GM21381 (cell line): ENCODE results near the gene SEPTIN8.
A peak's percentile ranks its signal among the peaks of the same experiment; 100 is the strongest.

Experiments used
- ATAC-seq: cut with Tn5 transposase; IDR thresholded peaks from one replicate; pipeline ENCODE4 v1.9.1; 2021; ENCODE audit warnings: mild to moderate bottlenecking, moderate library complexity; ENCODE audit not compliant: unreplicated experiment

The SEPTIN8 gene

DNA sequence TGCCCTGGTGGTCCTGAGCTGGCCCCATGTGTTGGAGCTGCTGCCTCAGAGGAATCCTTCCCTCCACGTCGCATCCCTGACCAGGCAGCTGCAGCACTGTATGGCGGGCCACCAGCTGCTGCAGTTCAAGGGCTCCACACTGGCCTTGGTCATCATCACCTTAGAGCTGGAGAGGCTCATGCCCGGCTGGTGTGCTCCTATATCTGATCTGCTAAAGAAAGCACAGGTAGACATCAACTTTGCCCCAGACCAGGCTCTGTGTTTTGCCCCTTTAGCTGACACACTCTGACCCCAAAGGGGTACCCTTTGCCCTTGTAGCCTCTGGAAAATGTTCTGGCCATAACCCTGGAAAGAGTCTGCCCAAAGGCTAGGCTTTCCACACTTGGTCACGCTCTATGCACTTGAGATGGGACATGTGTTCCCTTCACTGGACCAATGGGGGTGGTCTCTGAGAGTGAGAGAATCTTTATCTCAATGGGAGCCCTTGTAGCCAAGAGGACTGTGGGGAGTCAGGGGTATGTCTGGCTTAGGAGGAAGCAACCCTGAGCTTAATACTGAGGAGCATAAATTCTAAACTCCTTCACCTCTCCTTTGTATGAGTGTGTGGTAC is 25.0 kb downstream of the SEPTIN8 start:
- no peak for ATAC-seq

DNA sequence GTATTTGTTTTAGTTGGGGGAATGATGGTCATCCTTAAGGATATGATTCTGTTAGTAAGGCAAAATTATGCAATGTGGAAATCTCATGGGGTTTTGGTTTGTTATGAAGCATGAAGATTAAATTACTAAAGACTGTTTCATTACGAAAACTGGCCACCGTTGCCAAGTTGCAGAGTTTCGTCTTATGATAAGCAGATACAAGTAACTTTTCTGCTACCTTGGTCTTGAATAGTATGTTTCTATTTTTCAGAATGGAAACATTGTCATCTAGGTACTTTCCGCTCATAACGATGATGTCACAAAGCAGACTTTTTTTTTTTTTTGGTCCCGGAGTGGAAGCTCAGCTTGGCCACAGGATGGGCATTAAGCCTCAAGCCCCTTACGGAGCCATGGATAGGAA is 25.6 kb downstream of the SEPTIN8 start:
- no peak for ATAC-seq

DNA sequence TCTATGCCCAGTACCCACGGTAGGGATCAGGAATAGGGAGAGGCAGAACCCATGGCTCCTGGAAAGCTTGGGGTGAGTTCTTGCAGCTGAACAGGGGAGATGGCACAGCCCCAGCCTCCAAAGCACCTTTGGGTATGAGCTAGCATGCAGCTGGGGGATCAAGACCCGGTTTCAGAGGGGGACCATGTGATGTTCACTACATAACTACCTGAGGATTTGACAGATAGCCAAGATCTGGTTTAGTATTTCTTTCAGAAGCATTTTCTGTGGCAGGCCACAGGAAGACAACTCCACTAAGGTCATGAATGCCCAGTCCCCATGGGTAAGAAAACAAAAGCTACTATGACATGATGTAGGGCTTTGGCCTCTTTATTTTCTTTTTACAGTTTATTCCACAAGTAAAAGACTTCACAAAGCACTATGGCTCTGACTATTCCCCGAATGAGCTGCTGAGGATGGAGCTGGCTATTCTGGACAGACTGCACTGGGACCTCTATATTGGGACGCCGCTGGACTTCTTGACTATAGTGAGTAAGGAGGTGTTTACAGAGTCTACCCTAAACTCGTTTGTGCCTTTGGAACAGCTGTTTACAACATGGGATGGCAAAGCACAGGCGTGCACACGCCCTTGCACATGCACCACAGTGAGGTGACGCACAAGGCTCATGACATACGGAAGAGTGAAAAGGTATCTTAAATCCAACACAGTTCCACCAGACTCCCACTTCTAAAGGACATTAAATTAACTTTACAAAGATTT is 26.4 kb downstream of the SEPTIN8 start:
- peak; percentile 38 for ATAC-seq

DNA sequence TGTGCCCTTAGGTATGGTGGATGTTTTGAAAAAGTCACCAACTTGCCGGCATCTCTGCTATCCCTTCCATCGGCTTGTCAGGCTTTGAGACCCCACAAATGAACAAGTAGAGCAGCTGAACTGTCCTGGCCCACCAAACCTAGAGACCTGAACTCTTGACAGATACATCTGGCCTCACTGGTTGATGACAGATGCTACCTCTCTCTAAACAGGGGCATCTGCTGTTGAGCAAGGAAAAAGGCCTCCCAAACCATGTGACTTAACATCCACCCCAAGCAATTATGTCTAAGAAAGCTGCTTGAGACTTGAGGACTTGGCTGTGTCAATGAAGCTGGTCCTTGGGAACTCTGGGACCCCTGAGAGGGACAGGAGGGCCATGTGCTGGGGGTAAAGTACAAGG is 27.5 kb downstream of the SEPTIN8 start:
- ATAC-seq, result no peak

GRCh38 chr5:132748522-132749000 is 28.5 kb downstream of the SEPTIN8 start:
- ATAC-seq, result no peak

DNA sequence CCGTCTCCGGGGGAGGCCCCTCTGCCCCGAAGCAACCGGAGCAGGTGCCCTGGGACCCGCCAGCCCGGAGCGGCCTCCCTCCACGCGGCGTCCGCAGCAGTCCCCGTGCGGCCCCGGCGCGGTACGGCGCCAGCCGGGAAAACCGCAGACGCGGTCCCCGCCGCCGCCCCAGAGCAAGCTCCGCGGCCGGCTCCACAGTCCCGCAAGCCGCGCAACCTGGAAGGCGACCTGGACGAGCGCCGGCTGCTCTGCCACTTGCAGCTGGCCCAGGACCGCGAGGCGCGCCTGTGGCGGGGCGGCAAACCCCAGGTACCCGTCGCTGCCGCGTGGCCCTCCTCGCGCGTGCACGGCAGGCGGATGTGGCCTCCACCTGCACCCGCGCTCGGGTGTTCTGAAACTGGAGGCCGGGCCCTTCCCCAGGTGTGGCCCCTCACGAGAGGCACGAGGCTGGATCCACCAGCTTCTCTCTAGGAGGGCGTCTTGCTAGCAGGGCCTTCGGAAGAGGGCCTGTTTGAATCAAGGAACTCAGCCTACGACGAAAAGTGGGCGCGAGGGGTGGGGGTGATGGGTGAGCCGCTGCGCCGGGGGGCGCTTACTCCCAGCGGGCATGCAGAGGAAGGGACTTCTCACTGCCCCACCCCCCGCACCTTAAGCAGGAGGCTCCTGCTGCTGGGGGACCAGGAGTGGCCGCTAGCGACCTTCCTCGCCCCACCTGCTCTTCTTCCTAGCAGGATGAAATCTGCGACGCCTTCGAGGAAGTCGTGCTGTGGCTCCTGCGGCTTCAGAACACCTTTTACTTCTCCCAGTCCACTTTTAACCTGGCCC is 29.2 kb downstream of the SEPTIN8 start:
- ATAC-seq, result peak; percentile 7

GRCh38 chr5:132746954-132747615 is 30.0 kb downstream of the SEPTIN8 start, which contains the start of gene CCNI2:
TSS of gene CCNI2 (plus strand) at chr5:132747426. CDS start at chr5:132747496, 70 bp downstream.
- ATAC-seq, result peak; percentile 37

DNA sequence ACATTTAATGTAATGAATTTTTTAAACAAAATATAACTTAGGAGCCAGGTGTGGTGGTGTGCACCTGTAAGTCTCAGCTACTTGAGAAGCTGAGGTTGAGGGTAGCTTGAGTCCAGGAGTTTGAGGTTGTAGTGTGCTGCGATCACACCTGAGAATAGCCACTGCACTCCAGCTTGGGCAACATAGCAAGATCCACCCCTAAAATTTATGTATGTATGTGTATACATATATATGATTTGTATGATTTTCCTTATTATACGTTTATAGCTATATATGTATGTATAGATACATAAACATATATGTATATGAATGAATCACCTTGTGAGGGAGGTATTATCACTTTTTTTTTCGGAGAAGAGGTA is 30.5 kb downstream of the SEPTIN8 start:
- no peak for ATAC-seq

GRCh38 chr5:132744659-132745058 is 32.4 kb downstream of the SEPTIN8 start:
- no peak for ATAC-seq

GRCh38 chr5:132742626-132743025 is 34.4 kb downstream of the SEPTIN8 start:
- no peak for ATAC-seq

DNA sequence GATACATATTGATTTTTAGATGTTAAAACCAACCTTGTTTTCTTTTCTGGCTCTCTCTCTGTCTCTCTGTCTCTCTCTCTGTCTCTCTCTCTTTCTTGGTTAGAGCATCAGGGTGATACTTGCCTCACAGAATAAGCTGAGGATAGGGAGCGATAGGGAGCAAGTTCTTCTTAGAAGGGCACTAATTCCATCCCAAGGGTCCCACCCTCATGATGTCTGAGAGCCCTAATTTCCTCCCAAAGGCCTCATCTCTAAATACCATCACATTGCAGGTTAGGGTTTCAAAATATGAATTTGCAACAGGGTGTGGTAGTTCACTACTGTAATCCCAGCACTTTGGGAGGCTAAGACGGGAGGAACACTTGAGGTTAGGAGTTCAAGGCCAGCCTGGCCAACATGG is 34.9 kb downstream of the SEPTIN8 start:
- no peak for ATAC-seq

GRCh38 chr5:132739232-132739631 is 37.8 kb downstream of the SEPTIN8 start:
- ATAC-seq, result no peak

DNA sequence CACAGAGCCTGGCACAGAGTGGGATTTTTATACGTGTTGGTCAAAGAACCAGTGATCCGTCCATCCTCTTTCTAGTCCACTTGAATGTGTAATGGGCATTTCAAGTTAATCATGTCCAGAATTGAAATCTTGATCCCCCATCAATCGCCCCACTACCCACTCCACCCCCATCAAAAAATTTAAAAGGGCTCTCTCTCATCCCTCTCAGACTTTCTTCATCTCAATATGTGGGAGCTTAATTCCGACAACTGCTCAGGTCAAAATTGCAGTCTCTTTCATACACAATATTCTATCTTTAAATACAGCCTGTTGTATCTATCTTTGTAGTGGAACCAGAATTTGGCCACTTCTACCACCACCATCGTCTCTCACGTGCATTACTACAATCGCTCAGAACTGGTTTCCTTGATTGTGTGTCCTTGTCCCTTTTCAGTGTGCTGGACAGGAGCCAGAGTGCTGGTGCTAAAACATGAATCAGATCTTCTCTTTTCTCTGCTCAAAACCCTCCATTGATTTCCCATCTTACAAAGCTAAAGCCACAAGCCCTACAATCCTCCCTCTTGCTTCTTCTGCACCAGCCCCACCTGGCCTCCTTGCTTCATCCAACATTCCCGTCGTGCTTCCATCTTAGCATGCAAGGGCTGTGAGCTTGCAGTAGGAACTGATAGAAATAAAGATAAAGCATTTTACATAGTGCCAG is 38.9 kb downstream of the SEPTIN8 start:
- no peak for ATAC-seq

DNA sequence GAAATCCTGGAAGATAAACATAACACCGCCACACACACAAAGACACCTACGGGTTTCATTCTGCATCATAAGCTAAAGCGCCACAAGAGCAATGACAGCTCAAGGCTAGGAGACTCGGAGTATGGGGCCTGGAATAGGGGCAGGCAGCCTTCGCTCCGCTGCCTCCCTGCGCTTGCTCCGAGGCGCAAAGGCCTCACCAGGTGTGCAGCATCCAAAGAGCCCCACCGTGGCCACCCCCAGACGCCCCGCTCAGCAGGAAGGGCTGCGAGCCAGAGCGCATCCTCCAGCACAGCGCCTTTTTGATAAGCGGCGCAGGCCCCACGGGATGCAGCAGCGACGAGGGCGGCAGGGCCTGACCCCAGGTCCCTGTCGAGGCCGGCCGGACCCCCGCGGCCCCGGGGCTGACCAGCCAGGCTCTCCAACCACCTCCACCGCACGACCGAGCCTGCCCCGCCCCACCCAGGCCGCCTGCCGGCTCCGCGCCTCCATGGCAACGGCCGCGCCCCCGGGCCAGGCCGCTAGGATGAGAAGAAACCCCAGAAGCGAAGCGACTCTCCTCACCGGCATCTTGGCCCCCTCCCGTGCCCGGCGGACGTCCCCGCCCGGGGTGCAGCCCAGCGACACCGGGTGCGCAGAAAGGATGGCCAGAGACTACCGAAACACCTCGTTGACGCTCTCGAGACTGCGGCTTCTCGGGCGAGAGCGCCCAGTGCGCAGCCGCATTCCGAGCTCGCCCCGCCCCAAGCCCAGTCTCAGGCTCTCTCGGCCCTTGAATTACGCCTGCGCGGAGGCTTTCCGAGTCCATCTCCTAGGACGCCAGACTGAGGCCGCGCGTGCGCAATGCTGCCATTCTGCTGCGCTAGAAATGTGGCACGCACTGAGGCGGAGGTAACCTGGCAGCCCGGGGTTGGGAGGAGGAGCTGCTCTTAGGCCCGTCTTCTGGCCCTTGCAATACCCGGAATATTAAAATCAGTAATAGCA is 39.9 kb downstream of the SEPTIN8 start, which contains the start of gene KIF3A:
Gene KIF3A (minus strand): TSS at position 694 of the 981 bp plus-strand sequence. CDS start 127 bp downstream, at position 567.
- ATAC-seq, result peak; percentile 90

- no peak for ATAC-seq
Measured at GRCh38 chr5:132734687-132735086, 42.4 kb downstream of the SEPTIN8 start.

GRCh38 chr5:132733499-132734148 is 43.4 kb downstream of the SEPTIN8 start:
- no peak for ATAC-seq

- ATAC-seq, result no peak
Measured at GRCh38 chr5:132729896-132730295, 47.1 kb downstream of the SEPTIN8 start.

- no peak for ATAC-seq
Measured at GRCh38 chr5:132725745-132726144, 51.3 kb downstream of the SEPTIN8 start.
